GM23248 (cell line): ENCODE results near the gene AIPL1.

Experiments used
- EZH2 ChIP-seq: fragments of 200-600 bp; sonication (generic); IDR thresholded peaks from 2 replicates; pipeline ENCODE4 v1.6.1; 2018; ENCODE audit warnings: antibody characterized with exemption, mild to moderate bottlenecking; ENCODE audit not compliant: insufficient read depth, poor library complexity, severe bottlenecking
- EZH2phosphoT487 ChIP-seq: fragments of 200-600 bp; sonication (generic); IDR thresholded peaks from 2 replicates; pipeline ENCODE4 v1.6.1; 2018; ENCODE audit warnings: antibody characterized with exemption, moderate library complexity, mild to moderate bottlenecking, low read depth; ENCODE audit not compliant: insufficient read depth

DNA sequence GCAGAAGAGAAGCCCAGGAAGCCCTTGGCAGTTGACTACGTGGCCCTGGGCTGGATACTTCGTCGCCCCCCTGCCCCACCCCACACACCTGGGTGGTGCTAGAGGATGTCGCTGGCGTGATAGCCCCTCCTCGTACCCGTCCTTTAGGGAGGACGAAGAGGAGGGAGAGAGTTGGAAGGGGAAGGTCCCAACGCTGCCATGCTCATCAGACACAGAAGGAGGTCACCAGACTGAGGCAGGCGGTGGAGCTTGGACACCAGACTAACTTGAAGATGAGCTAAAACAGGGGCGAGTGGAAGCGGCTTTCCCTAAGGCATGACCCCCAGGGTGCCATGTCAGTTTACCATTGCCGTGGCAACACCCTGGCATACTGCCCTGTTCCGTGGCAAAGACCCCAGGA is 11.0 kb downstream of the AIPL1 start:
- TF ChIP-seq EZH2 (no peak), EZH2phosphoT487 (no peak)
